HL-60 (cell line): ENCODE results near the gene KCNQ1OT1.

Experiments used
- CTCF ChIP-seq: IDR thresholded peaks from one replicate; pipeline ENCODE4 v1.5.1; 2011; ENCODE audit warnings: low read length, control low read depth, inconsistent platforms; ENCODE audit not compliant: insufficient read depth
- GABPA ChIP-seq: IDR thresholded peaks from 2 replicates; pipeline ENCODE4 v1.6.1; 2012; ENCODE audit warnings: low read depth
- POLR2AphosphoS5 ChIP-seq: IDR thresholded peaks from 2 replicates; pipeline ENCODE4 v1.6.1; 2012; ENCODE audit warnings: low read depth
- REST ChIP-seq: IDR thresholded peaks from 2 replicates; pipeline ENCODE4 v1.6.1; 2012; ENCODE audit warnings: low read depth; ENCODE audit not compliant: insufficient replicate concordance
- SPI1 ChIP-seq: IDR thresholded peaks from 2 replicates; pipeline ENCODE4 v1.6.1; 2012; ENCODE audit warnings: low read depth, mild to moderate bottlenecking, borderline replicate concordance

DNA sequence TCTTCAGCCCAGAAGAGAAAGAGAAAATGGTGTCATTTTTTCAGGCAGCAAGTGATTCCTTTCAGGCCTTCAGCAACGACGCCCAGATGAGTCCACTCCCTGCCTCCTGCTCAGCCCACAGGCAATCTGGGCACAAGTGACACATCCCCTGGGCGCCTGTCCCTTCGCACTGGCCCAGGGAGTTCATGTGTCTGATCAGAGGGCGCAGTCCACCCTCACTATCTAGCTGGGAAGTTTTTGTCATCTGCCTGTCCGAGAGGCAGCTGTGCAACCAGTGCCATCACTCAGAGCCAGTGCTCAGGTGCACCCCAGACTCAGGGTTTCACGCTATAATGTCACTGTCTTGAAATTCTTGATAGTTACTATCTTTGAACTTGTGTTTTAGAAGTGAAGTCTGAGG lies 1.4 kb upstream of the KCNQ1OT1 start:
- TF ChIP-seq POLR2AphosphoS5 (no peak), CTCF (no peak), GABPA (no peak), SPI1 (no peak), REST (no peak)
